GM18868 (cell line): ENCODE data around the gene RPTOR.

Experiments
- ATAC-seq: cut with Tn5 transposase; IDR thresholded peaks from one replicate; pipeline ENCODE4 v1.9.1; 2021; ENCODE audit warnings: mild to moderate bottlenecking, moderate library complexity; ENCODE audit not compliant: unreplicated experiment

Gene RPTOR

DNA sequence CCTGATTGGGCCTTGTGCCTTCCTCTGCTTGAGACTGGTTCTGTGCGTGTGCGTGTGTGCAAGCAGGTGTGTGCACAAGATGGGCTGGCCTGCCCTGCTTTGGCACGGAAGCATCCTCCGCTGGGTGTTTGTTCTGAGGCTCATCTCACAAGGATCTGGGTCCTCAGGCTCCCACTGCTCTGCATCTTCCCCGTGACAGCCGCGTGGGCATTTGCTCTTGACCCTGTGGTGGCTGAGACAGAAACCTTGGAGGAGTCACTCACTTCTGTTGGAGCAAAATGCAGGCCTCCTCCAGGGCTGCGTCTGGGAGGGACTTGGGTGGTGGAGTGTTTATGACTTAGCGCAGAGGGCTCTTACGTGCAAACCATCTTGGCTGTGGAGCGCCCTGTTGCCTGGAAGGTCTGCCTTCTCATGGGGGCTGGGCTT is 119.2 kb downstream of the RPTOR start:
- no peak for ATAC-seq

DNA sequence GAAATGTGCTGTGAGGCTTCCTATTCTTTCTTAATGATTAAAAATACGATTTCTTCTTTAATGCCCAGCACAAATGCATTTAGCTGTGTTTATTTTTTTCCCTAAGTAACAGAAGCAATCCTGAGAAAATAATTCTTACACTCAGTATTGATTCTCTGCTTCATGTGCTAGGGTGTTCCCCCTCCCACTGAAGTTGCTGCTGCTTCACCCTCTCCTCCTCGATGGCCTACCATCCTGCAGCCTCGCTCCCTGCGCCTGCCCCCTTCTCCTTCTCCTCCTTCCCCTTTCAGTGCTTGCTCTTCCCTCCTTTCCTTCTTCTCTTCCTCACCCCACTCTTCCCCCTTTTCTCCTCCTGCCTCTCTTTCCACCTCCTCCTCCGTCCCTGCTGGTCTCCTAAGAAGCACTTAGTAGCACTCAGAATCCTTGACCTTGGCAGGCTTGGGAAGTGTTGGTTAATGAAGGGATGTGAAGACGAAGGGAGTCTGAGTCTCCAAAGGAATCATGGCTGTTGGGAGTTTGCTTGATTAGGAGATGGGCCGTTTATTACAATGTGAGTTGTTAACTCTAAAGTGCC is 119.7 kb downstream of the RPTOR start:
- no peak for ATAC-seq

DNA sequence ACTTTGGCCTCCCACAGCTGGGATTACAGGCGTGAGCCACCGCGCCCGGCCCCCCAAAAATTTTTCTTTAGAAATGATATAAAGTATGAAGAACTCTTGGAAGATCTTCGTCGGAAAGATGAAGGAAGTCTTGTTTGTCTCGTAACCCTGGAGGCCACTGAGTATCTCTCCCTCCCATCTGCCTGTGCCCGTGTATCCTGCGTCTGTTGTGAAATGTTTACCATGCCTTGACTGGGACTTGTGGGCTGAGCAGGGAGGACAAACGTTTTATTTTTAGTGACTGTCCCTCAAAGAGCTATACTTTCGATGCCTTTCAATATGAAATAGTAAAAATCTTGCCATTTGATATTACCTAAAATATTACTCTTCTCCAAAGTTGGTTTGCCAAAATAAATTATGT is 121.2 kb downstream of the RPTOR start:
- no peak for ATAC-seq

DNA sequence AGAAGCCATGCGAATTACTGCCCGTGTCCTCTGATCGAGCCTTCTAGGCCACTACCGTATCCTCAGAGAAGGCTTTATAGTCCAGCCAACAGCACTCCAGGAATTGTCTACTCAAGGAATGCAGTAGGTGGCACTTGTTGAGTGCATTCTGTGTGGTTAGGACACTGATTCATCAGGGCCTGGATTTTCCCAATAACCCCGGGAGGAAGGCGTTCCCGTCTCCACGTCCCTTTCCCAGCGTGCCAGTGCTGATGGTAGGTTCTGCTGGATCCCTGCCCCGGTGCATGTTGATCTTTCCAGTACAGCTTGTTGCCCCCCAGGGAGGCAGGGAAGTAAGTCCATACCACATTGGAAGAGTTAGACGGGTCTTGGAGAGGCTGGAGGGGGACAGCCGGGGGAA is 122.2 kb downstream of the RPTOR start:
- no peak for ATAC-seq

DNA sequence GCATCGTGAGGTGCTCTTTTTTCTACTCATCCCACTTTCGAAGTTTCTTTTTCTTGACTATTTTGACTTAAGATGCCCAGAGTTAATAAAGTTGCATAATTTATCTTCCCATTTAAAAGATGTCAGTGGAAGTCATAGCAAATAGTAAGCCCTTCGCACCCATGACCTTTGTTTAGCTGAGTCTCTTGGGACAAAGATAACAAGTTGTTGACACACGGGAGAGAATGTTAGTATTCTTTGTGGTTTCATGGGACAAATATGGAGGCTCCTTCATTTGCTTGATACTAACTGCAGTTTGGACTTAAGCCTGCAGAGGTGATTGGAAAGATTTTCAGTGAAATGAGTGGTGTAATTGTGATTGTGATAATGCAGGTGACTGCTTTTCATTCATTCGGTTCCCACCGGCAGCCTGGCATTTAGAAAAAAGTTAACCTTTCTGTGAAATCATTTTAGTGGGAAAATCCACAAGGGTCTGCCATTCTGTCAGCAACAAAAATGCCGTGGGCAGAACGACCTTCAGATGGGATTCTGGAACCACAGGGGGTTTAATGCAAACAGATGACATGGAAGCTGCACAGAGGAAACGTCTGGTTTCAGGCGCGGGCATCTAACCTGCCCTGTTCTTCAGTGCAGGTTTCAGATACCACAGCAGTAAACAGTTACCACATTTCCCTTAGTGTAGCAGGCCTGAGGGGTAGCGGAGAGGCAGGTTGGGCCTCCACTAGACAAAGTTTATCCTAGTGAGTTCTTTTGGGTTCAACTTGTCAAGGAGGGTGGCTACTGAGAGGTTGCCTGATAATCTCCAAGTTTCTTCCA is 123.0 kb downstream of the RPTOR start:
- ATAC-seq = no peak

DNA sequence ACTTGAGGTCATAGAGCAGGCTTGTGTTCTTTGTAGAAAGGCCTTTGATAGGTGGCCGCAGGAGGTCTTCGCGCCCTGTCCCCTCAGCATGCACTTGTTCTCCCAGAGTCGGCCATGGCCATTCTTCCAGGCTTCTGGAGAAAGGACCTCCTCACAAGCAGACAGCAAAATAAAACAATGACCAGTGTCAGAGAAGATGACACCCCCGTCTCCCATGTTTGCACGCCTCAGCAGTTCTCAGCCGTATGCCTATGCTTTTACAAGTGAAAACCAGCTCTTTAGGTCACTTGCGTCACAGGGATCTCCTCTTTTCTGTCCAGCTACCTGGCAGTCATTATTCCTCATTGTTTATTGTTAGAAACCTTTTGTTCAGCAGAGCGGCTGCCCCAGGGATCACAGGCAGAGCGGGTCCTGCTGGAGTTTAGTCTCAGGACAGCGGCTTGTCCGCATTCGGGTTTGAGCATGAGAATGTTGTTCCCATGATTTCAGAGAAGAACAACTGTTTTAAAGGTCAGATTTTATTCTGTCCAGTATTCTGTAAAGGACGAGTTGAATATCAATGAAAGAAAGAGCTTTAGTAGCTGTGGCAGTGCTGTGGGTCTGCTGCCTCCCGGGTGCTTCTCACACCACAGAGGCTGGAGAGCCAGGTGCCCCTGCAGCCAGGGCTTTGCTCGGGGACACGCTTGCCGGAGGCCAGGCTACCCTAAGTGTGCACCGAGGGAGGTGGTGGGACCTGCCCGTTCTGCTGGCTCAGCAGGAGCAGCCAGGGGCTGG is 123.9 kb downstream of the RPTOR start:
- ATAC-seq = no peak

DNA sequence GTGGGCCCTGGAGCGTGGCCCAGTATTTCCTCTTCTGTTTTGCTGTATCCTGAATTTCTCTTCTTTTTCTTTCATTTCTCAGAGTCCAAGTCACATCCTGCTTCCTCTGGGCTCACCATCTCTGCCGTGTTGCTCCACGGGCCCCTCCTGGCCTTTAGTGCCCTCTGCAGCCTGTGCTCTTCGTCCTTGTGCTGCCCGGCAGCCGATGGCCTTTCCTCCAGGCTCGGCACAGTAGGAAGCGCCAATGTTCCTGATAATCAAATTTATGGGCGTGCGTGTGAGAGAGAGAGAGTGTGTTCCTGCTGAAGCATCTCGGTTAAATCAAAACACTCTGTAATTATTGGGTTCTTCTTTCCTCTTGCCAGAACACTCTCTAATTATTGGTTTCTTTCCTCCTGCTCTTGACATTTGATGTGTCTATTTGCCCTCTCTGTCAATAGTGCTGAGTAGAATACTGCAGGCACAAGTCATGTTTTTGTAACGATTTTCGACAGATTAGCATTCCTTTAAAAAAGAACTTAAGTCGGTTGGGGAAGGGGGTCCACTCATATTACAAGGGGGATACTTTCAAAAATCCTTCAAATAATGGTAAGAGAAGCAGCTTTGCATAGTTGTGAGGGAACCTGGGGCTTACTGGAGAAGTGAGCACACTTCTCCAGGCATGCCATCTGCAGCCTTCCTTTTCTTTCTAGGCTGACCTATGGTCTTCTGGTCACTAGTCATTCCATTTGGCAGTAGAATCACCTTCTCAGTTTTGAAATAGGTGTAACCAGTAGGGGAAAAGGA is 126.6 kb downstream of the RPTOR start:
- no peak for ATAC-seq

DNA sequence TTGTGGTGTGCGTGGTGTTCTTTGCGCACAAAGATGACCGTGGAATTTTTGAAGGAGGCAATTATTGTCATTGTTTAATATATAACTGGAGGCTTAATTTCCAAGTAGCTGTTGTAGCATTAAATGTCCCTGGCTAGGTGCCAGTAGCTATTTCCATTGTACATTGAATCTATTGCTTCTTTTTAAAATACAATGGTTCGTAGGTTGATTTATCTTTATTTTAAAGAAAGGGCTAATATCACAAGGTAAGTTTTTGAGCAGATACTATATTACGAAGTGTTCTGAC is 127.1 kb downstream of the RPTOR start:
- no peak for ATAC-seq

DNA sequence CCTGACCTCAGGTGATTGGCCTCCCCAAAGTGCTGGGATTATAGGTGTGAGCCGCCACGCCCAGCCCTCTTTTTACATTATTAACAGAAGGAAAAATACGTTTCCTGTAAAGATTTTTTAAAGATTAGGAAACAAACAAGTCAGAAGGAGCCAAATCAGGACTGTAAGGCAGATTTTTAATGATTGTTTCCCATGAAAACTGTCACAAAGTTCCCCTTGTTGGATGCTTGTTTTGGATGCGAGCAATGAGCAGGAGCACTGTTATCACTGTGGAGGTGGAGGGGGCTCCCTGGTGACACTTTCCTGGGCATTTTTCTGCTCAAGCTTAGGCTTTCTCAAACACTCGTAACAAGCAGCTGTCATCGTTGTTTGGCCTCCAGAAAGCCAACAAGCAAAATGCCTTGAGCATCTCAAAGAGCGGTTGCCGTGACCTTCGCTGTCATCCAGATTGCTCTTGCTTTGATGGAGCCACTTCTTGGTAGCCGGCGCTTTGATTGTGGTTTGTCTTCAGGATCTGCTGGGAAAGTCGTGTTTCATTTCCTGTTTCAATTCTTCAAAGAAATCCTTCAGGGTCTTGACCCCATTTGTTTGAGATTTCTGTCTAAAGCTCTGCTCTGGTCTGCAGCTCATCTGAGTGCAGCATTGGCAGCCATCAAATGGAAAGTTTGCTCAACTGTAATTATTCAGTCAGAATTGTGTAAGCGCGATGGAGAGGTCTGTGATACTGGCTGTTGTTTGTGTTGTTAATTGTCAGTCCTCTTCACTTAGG is 128.7 kb downstream of the RPTOR start:
- no peak for ATAC-seq

DNA sequence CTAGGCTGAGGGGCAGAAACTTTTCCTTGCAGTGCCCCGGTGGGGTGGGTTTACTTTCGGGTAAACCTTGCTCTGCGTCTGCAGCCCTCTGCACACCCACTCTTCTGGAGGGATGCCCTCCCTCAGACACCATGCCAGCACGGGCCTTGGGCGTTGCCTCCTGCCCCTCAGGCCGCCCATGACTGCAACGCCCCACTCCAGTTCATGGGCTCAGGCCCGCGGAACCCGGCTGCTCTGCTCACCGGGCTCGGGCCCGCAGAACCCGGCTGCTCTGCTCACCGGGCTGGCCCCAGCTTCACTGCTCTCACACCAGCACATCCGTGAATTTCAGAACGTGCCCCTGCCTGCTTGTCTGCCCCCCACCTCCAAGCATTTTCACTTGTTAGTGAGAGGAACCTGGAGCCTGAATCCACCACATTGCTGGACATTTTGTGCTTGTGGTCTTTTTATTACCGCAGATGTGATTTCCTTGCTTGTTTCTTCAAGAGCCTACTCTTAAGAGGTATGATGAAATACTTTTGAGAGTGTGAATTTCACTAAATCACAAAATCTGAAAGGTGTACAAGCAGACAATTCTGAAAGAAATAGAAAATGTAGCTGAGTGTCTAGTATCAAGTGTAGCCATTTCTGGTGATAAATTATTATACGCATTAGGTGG is 130.9 kb downstream of the RPTOR start:
- ATAC-seq = no peak

DNA sequence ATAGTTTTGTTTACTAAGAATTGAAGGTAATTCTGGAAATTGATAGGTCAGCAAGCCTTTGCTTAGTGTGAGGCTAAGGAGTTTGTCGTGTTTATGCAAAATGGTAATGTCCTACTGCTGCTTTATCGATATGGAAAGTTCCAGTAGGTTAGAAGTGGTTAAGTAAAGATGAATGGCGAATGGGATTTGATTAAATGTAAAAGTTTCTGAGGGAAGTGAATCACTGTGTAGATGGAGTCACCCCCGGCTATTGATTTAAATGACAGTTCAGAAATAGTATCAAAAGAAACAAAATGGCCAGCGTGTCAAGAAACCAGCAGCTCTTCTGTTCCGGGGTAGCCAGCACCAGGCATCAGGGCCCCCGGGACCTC is 131.4 kb downstream of the RPTOR start:
- no peak for ATAC-seq

DNA sequence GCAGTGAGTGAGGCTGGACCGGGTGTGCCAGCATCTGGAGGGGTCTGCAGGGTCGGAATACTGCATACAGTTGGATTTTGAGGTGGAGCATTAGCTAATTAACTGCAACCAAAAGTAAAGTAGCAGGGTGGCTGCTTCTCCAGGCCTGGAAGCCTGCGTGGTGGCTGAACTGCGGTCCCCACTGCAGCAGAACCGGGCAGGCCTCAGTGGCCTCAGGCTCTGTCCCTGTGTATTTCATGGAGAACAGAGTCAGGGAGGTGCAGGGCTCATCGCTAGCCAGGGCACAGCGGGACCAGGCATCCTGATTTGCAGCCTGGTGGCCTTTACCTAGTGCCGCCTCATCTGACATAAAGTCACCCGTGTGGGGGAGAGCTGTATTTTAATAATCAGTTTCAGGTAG is 131.9 kb downstream of the RPTOR start:
- no peak for ATAC-seq

DNA sequence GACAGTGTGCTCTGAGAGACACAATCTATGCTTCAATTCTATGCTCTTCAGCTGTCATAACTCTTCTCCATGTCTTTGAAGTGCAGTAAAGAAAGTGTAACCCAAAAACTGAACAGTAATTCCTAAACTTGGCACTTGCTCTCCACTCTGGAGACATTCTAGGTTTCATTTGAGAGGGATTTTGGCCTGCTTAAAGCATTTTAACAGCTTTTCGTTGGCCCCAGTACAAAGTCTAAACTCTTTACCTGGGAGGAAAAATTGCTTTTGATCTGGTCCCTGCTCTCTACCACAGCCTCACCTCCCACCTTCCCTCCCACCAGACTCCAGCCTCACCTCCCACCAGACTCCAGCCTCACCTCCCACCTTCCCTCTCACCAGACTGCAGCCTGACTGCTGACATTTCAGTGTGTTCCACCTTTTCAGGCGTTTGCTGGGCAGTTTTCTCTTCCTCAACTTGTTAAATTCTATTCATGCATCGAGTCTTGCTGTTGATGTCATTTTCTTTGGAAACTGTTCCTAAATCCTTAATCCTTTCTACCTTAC is 132.6 kb downstream of the RPTOR start:
- no peak for ATAC-seq

DNA sequence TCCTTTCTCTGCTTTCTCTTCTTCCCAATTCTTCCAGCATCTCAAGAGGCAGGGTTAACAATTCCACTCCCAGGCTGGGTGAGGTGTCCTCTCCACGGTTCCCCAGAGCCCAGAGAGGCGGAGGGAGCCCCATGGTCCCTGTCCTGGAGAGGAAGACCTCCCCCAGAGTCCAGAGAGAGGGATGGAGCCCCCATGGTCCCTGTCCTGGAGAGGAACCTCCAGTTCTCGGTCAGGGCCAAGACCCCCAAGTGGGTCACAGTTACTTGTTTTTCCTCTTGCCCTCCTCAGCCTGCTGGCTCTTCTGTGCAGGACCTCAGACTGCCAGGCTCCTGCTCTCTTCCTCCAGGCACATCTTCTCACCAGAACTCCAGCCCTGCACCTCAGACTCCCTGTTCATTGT is 135.2 kb downstream of the RPTOR start:
- no peak for ATAC-seq

DNA sequence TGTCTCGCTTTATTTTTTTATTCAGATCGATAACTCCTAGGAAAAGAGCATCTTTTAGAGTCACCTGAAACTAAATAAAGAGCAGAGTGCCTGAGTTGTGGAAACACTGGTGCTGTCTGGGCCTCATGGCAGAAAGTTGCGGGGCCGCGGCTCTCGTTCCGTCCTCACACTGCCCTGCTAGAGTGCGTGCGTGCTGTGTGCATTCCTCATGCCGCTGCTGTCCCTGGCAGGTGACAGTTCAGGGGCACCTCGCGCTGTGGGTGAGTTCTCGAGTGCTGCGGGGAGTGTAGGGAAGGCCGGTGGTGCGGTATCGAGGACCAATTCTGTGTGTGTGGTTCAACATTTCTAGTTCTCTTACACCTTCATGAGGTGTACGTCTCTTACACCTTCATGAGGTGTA is 136.6 kb downstream of the RPTOR start:
- ATAC-seq = no peak

DNA sequence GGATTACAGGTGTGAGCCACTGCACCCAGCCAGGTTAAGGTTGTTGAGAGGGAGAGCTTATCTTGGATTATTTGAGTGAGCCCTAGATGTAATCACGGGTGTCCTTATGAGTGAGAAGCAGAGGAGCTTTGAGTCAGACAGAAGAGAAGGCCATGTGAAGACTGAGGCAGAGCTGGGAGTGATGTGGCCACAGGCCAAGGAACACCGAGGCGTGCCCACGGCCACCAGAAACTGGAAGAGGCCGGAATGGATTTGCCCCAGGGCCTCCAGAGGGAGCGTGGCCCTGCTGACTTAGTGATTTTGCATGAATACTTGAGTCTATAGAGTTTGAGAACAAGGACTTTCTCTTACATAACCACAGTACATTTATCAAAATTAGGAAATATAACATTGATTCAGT is 137.7 kb downstream of the RPTOR start:
- ATAC-seq = no peak

DNA sequence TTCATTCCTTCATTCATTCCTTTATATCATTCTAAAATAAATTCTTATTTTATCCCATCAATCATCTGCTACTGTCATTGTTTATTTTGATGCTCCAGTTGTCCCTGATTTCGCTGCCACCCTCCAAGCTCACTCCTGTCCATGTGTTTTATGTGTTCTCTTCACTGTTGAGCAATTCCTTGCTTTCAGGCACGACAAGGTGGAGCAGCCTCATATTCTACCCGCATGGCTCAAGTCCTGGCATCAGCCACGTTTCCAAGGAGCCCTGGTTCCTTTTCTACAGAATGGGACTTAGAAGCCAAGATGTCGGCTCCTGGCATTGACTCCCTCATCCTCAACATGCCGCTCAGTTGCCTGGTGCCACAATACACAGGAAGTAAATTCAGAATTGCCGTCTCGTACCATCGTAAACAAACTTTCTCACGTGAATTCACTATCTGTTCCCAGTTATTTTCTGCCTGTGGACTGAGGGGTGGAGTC is 139.0 kb downstream of the RPTOR start:
- no peak for ATAC-seq

DNA sequence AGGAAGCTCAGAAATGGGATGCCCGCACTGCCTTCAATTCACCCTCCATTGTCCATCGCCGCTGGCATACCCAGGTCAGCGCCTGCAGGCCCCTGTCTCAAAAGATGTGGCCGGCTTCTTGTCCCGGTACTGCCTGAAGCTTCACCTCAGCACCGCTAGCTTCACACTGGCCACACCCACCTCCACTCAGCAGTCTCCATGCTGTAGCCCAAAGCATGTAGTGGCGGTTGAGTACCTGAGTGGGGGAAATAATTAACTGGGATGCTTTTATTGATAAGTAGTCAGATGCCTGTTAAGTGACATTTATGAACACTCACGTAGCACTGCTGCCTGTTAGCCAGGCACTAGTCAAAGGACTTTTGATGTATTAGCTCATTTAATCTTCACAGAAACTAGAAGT is 143.2 kb downstream of the RPTOR start:
- ATAC-seq = no peak

DNA sequence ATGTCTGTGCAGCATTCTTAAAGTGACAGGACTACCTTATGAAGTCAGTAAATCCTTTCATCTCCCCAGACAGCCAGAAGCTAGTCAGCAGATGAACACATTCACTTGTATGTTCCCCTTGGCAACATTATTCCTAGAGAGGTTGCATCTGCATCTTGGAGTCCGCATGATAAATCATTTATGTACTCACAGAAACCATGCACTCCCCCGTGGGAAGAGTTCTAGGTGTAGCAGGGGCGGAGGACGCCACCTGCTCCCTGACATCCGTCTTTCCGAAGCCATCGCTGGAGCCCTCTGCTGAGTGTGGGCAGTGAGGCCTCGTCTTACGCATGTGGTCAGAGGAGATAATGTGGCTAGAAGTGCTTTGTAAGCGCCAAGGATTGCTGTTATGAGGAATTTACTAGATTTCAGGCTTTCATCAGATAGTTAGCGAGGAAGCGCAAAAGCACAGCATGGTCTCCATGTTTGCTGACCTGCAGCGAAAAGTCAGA is 144.5 kb downstream of the RPTOR start:
- ATAC-seq = no peak

DNA sequence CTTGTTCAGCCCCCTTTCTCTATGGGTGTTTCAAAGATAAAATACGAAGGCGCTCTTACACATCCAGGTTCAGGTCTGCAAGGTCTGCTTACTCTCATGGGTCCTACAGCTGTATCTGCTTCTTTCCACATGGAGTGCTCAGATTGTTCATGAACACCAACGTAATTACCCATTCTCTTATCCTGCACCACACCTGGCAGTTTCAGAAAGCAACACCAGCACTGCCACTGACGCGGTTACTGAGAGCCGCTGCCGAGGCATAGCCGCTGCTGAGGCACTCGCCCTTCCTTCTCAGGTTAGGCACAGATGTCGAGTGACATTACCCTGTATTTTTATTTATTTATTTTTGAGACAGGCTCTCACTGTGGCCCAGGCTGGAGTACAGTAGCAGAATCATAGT is 147.1 kb downstream of the RPTOR start:
- no peak for ATAC-seq
